Suprapubic skin (tissue), 4 donors: ENCODE results near the gene C2orf49. TPM values are rescaled to one million over a fixed set of nuclear protein-coding genes. Genes with fewer than 3 reads are reported as not detected.

Experiments
- DNase-seq, 2 donors: peaks; one replicate each; pipeline ENCODE4 v3.0.0-alpha.2; 2019; ENCODE audit warnings: low spot score in 2 of 2
- H3K27ac ChIP-seq: fragments of 200-600 bp; sonication (generic); one replicate; pipeline ENCODE4 v1.5.1; 2019
- H3K27me3 ChIP-seq: fragments of 200-600 bp; sonication (generic); one replicate; pipeline ENCODE4 v1.5.1; 2019
- H3K36me3 ChIP-seq: fragments of 200-600 bp; sonication (generic); one replicate; pipeline ENCODE4 v1.5.1; 2019
- H3K4me1 ChIP-seq: fragments of 200-600 bp; sonication (generic); one replicate; pipeline ENCODE4 v1.5.1; 2019
- H3K4me3 ChIP-seq: fragments of 200-600 bp; sonication (generic); one replicate; pipeline ENCODE4 v1.5.1; 2019; ENCODE audit warnings: mild to moderate bottlenecking
- H3K9me3 ChIP-seq: fragments of 200-600 bp; sonication (generic); one replicate; pipeline ENCODE4 v1.5.1; 2019
- CTCF ChIP-seq, 2 donors: fragments of 200-600 bp in 1 of 2; fragments of 450-650 bp in 1 of 2; sonication (generic) in 1 of 2; IDR thresholded peaks; one replicate each; pipeline ENCODE4 v1.5.1; 2016 to 2019; ENCODE audit warnings: antibody characterized with exemption in 2 of 2, mild to moderate bottlenecking in 1 of 2, moderate library complexity in 1 of 2
- EP300 ChIP-seq: sonication (generic); formaldehyde crosslinking; IDR thresholded peaks from one replicate; pipeline ENCODE4 v1.6.1; 2017; ENCODE audit warnings: antibody characterized with exemption
- POLR2A ChIP-seq, 2 donors: fragments of 450-650 bp; IDR thresholded peaks; one replicate each; pipeline ENCODE4 v1.6.1; 2017; ENCODE audit warnings: antibody characterized with exemption in 2 of 2, mild to moderate bottlenecking in 2 of 2, moderate library complexity in 2 of 2
- POLR2AphosphoS5 ChIP-seq, 3 donors: sonication (generic); formaldehyde crosslinking; IDR thresholded peaks; one replicate each; pipeline ENCODE4 v1.6.1; 2017; ENCODE audit warnings: antibody characterized with exemption in 3 of 3
- WGBS: methylation state at CpG from one replicate; pipeline ENCODE4 v1.1.5; 2018; 5-methylcytosine and 5-hydroxymethylcytosine counted together
- total RNA-seq, 4 donors: library from RNA; depleted of rRNA; stranded (reverse); fragments of >200 nt; gene quantifications; one replicate each; pipeline ENCODE4 v1.1.0, GENCODE V29; 2016

Gene C2orf49
- total RNA-seq, 4 donors from 2014 or later = 17.5 to 33.6 (median 27.8) TPM

- peak in 1 of 2 donors; percentile 27 for DNase-seq
- WGBS = 74% methylated on average over 12 of the region's 12 CpGs
- Histone ChIP-seq H3K27ac (no peak overlapping the region), H3K4me3 (no peak overlapping the region), H3K27me3 (no peaks in the 10 kb centered on the region), H3K4me1 (peaks cover 87% of the 10 kb centered on the region), H3K36me3 (peaks cover 4% of the 10 kb centered on the region), H3K9me3 (no peaks in the 10 kb centered on the region)
- TF ChIP-seq CTCF (IDR thresholded peaks at IDR 0.05) (no peak), POLR2AphosphoS5 (IDR thresholded peaks at IDR 0.05) (no peak), EP300 (no peak), POLR2A (IDR thresholded peaks at IDR 0.05) (no peak)
Observed at GRCh38 chr2:105378276-105378840, 41.0 kb downstream of the C2orf49 start.

- DNase-seq = peak in 1 of 2 donors; percentile 42
- H3K4me3 ChIP-seq = no peak overlapping the region
- 89% methylated on average over 3 of the region's 4 CpGs for WGBS
- no peaks in the 10 kb centered on the region for H3K27me3 ChIP-seq
- H3K9me3 ChIP-seq = no peaks in the 10 kb centered on the region
- TF ChIP-seq EP300 (no peak), POLR2A (IDR thresholded peaks at IDR 0.05) (no peak), CTCF (IDR thresholded peaks at IDR 0.05) (no peak), POLR2AphosphoS5 (IDR thresholded peaks at IDR 0.05) (no peak)
- peaks cover 4% of the 10 kb centered on the region for H3K36me3 ChIP-seq
- H3K27ac ChIP-seq = no peak overlapping the region
- peaks cover 81% of the 10 kb centered on the region for H3K4me1 ChIP-seq
Observed at GRCh38 chr2:105378921-105379383, 41.6 kb downstream of the C2orf49 start.

- TF ChIP-seq CTCF (IDR thresholded peaks at IDR 0.05) = no peak
- no peak for TF ChIP-seq POLR2AphosphoS5 (IDR thresholded peaks at IDR 0.05)
- TF ChIP-seq POLR2A (IDR thresholded peaks at IDR 0.05) = no peak
- TF ChIP-seq EP300 = no peak
- 56% methylated on average over 7 of the region's 7 CpGs for WGBS
- DNase-seq = peak in 1 of 2 donors; percentile 42
- Histone ChIP-seq H3K27me3 (no peaks in the 10 kb centered on the region), H3K4me1 (peaks cover 73% of the 10 kb centered on the region), H3K9me3 (no peaks in the 10 kb centered on the region), H3K27ac (peak overlapping the region; percentile 70), H3K36me3 (peaks cover 9% of the 10 kb centered on the region), H3K4me3 (no peak overlapping the region)
Observed at GRCh38 chr2:105379741-105380186, 42.4 kb downstream of the C2orf49 start.

GRCh38 chr2:105380432-105381100, 43.2 kb downstream of the C2orf49 start:
- peak overlapping the region; percentile 70 for H3K27ac ChIP-seq
- no peaks in the 10 kb centered on the region for H3K27me3 ChIP-seq
- TF ChIP-seq POLR2A (IDR thresholded peaks at IDR 0.05) (no peak), EP300 (no peak), CTCF (IDR thresholded peaks at IDR 0.05) (no peak), POLR2AphosphoS5 (IDR thresholded peaks at IDR 0.05) (no peak)
- H3K4me3 ChIP-seq = no peak overlapping the region
- peak in 1 of 2 donors; percentile 54 for DNase-seq
- no peaks in the 10 kb centered on the region for H3K9me3 ChIP-seq
- peaks cover 17% of the 10 kb centered on the region for H3K36me3 ChIP-seq
- WGBS = 36% methylated on average over 9 of the region's 9 CpGs
- peaks cover 66% of the 10 kb centered on the region for H3K4me1 ChIP-seq

- Histone ChIP-seq H3K4me3 (no peak overlapping the region), H3K36me3 (peaks cover 24% of the 10 kb centered on the region), H3K9me3 (no peaks in the 10 kb centered on the region), H3K27me3 (no peaks in the 10 kb centered on the region), H3K27ac (peak overlapping the region; percentile 70), H3K4me1 (peaks cover 60% of the 10 kb centered on the region)
- TF ChIP-seq POLR2AphosphoS5 (IDR thresholded peaks at IDR 0.05) (no peak), EP300 (no peak), POLR2A (IDR thresholded peaks at IDR 0.05) (no peak)
- WGBS = 63% methylated on average over 9 of the region's 14 CpGs
- DNase-seq = peak in 1 of 2 donors; percentile 45
Observed at GRCh38 chr2:105381101-105381668, 43.8 kb downstream of the C2orf49 start.
